GM21528 (cell line): ENCODE data around the gene NCAPG2.
"Not testable (repeated sequence)": the region's sequence is repeated elsewhere in the genome, so short reads cannot be mapped to it uniquely, and the experiment has no call there.

Source experiments
- ATAC-seq: cut with Tn5 transposase; IDR thresholded peaks from one replicate; pipeline ENCODE4 v1.9.1; 2021; ENCODE audit warnings: mild to moderate bottlenecking, moderate library complexity; ENCODE audit not compliant: unreplicated experiment, low FRiP score

Gene NCAPG2

GRCh38 chr7:158645842-158646241 is 58.8 kb downstream of the NCAPG2 start:
- ATAC-seq = no peak

- ATAC-seq = no peak
These were observed 62.5 kb downstream of the NCAPG2 start for GRCh38 chr7:158642149-158642548.

- ATAC-seq = no peak
These were observed 66.6 kb downstream of the NCAPG2 start for GRCh38 chr7:158638001-158638400.

- no peak for ATAC-seq
These were observed 71.3 kb downstream of the NCAPG2 start for GRCh38 chr7:158633055-158633956.

GRCh38 chr7:158631574-158632195 is 72.9 kb downstream of the NCAPG2 start:
- no peak for ATAC-seq

- ATAC-seq = not testable (repeated sequence)
These were observed 78.3 kb downstream of the NCAPG2 start for GRCh38 chr7:158626289-158626688.

GRCh38 chr7:158623241-158623640 is 81.4 kb downstream of the NCAPG2 start:
- no peak for ATAC-seq

- no peak for ATAC-seq
These were observed 83.7 kb downstream of the NCAPG2 start for GRCh38 chr7:158620839-158621441.

GRCh38 chr7:158620418-158620817 is 84.2 kb downstream of the NCAPG2 start:
- ATAC-seq = no peak

GRCh38 chr7:158618745-158619140 is 85.9 kb downstream of the NCAPG2 start:
- ATAC-seq = no peak

GRCh38 chr7:158617737-158618128 is 86.9 kb downstream of the NCAPG2 start:
- ATAC-seq = no peak

GRCh38 chr7:158616050-158616449 is 88.6 kb downstream of the NCAPG2 start:
- no peak for ATAC-seq

GRCh38 chr7:158614700-158615099 is 89.9 kb downstream of the NCAPG2 start:
- ATAC-seq = no peak

GRCh38 chr7:158613481-158613880 is 91.1 kb downstream of the NCAPG2 start:
- ATAC-seq = peak; percentile 96

GRCh38 chr7:158612546-158612945 is 92.1 kb downstream of the NCAPG2 start:
- ATAC-seq = no peak

- ATAC-seq = no peak
These were observed 93.1 kb downstream of the NCAPG2 start for GRCh38 chr7:158611541-158611940.

- ATAC-seq = no peak
These were observed 95.2 kb downstream of the NCAPG2 start for GRCh38 chr7:158609313-158609974.

GRCh38 chr7:158607563-158607962 is 97.0 kb downstream of the NCAPG2 start:
- ATAC-seq = no peak

- ATAC-seq = no peak
These were observed 97.8 kb downstream of the NCAPG2 start for GRCh38 chr7:158606671-158607424.

GRCh38 chr7:158606129-158606528 is 98.5 kb downstream of the NCAPG2 start:
- no peak for ATAC-seq
